Uterus (tissue), 2 donors: ENCODE results near the gene CDKAL1.

Experiments
- POLR2A ChIP-seq, 2 donors: fragments of 450-650 bp; IDR thresholded peaks; one replicate each; pipeline ENCODE4 v1.6.1; 2016; ENCODE audit warnings: antibody characterized with exemption in 2 of 2, mild to moderate bottlenecking in 1 of 2, moderate library complexity in 1 of 2
- TF ChIP-seq, protein P1 (sequence below), 4 experiments: fragments of 200-600 bp in 2 of 4; fragments of 450-650 bp in 2 of 4; sonication (generic) in 2 of 4; IDR thresholded peaks; one replicate each; pipeline ENCODE4 v1.5.1; 2016 to 2019; ENCODE audit warnings: antibody characterized with exemption in 4 of 4, mild to moderate bottlenecking in 2 of 4, moderate library complexity in 1 of 4

DNA sequence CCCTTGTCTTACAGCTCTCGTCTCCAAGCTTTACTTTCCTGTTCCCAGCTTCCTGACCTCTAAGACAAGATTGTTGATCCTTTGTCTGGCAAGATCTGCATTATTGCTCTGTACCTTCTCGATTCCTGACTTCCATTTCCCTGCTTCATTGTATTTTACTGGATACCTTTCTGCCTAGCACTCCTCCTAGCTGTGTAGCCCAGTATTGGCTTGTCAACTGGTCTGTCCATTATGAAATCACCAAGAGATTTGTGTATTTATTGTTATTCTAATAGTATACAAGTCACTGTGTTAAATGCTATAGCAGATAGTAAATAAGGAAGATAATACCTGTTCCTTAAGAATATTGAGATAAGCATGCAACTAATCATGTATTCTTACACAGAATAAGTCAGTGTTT is 305.4 kb downstream of the CDKAL1 start:
- TF ChIP-seq, protein P1, sequence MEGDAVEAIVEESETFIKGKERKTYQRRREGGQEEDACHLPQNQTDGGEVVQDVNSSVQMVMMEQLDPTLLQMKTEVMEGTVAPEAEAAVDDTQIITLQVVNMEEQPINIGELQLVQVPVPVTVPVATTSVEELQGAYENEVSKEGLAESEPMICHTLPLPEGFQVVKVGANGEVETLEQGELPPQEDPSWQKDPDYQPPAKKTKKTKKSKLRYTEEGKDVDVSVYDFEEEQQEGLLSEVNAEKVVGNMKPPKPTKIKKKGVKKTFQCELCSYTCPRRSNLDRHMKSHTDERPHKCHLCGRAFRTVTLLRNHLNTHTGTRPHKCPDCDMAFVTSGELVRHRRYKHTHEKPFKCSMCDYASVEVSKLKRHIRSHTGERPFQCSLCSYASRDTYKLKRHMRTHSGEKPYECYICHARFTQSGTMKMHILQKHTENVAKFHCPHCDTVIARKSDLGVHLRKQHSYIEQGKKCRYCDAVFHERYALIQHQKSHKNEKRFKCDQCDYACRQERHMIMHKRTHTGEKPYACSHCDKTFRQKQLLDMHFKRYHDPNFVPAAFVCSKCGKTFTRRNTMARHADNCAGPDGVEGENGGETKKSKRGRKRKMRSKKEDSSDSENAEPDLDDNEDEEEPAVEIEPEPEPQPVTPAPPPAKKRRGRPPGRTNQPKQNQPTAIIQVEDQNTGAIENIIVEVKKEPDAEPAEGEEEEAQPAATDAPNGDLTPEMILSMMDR (IDR thresholded peaks at IDR 0.05) = no peak
- TF ChIP-seq POLR2A (IDR thresholded peaks at IDR 0.05) = no peak
